Naive thymus-derived CD4-positive, alpha-beta T cell (primary cell): ENCODE data around the gene KRT6B. TPM values are rescaled to one million over a fixed set of nuclear protein-coding genes. Genes with fewer than 3 reads are reported as not detected.

Source experiments
- ATAC-seq: fragments of 150-1000 bp; cut with Tn5 transposase; 2 replicates; pipeline ENCODE4 v1.10.0; 2021; ENCODE audit warnings: mild to moderate bottlenecking, moderate library complexity
- CTCF ChIA-PET: fragments of 350-600 bp; sonication (Branson Sonifier 250); formaldehyde crosslinking; loops from one replicate; lab custom pipeline; 2021; ENCODE audit warnings: antibody characterized with exemption; lab: Charles Lee
- POLR2A ChIA-PET: fragments of 350-600 bp; sonication (Branson Sonifier 250); formaldehyde crosslinking; loops from one replicate; lab custom pipeline; 2021; ENCODE audit warnings: antibody characterized with exemption, inconsistent platforms; lab: Charles Lee
- DNase-seq, 9 donors: peaks; one replicate each; pipeline versions ENCODE4 v3.0.0 to v3.0.0-alpha.2; 2020 to 2022; ENCODE audit warnings: mixed read lengths in 1 of 9
- H3K27ac ChIP-seq: one replicate; pipeline ENCODE4 v1.7.0; 2013; ENCODE audit warnings: mild to moderate bottlenecking, low read depth, low read length, moderate library complexity
- H3K27me3 ChIP-seq, 2 donors: one replicate each; pipeline ENCODE4 v1.7.0; 2013; ENCODE audit warnings: low read length in 2 of 2, mild to moderate bottlenecking in 2 of 2, moderate library complexity in 2 of 2; ENCODE audit not compliant: control insufficient read depth in 2 of 2, insufficient read depth in 2 of 2
- H3K36me3 ChIP-seq, 3 experiments: 1 replicate in 2 of 3; 2 replicates in 1 of 3; pipeline ENCODE4 v1.7.0; 2013; ENCODE audit warnings: low read length in 3 of 3, mild to moderate bottlenecking in 3 of 3, moderate library complexity in 1 of 3; ENCODE audit not compliant: insufficient read depth in 3 of 3, control insufficient read depth in 2 of 3
- H3K4me1 ChIP-seq, 2 donors: one replicate each; pipeline ENCODE4 v1.7.0; 2013; ENCODE audit warnings: low read length in 2 of 2, mild to moderate bottlenecking in 2 of 2, moderate library complexity in 1 of 2; ENCODE audit not compliant: control insufficient read depth in 2 of 2, insufficient read depth in 2 of 2
- H3K4me3 ChIP-seq: 2 replicates; pipeline ENCODE4 v1.7.0; 2013; ENCODE audit warnings: mild to moderate bottlenecking, low read length
- H3K9me3 ChIP-seq, 3 experiments: 1 replicate in 2 of 3; 2 replicates in 1 of 3; pipeline ENCODE4 v1.7.0; 2013; ENCODE audit warnings: low read length in 3 of 3; ENCODE audit not compliant: control insufficient read depth in 2 of 3
- H3K27ac Mint-ChIP-seq, 9 donors: one replicate each; pipeline ENCODE4 v1.8.0; 2020 to 2022; ENCODE audit warnings: mixed read lengths in 9 of 9, mild to moderate bottlenecking in 8 of 9, moderate library complexity in 5 of 9, inconsistent platforms in 2 of 9
- H3K27me3 Mint-ChIP-seq, 5 donors: one replicate each; pipeline ENCODE4 v1.8.0; 2021 to 2022; ENCODE audit warnings: mixed read lengths in 5 of 5, mild to moderate bottlenecking in 1 of 5
- H3K36me3 Mint-ChIP-seq, 5 donors: one replicate each; pipeline ENCODE4 v1.8.0; 2020 to 2022; ENCODE audit warnings: mixed read lengths in 5 of 5, mild to moderate bottlenecking in 3 of 5, inconsistent platforms in 1 of 5
- H3K4me1 Mint-ChIP-seq, 7 donors: one replicate each; pipeline ENCODE4 v1.8.0; 2020 to 2022; ENCODE audit warnings: mixed read lengths in 7 of 7, mild to moderate bottlenecking in 3 of 7, inconsistent platforms in 1 of 7
- H3K4me3 Mint-ChIP-seq, 10 donors: one replicate each; pipeline ENCODE4 v1.8.0; 2020 to 2022; ENCODE audit warnings: mild to moderate bottlenecking in 10 of 10, mixed read lengths in 10 of 10, moderate library complexity in 6 of 10, inconsistent platforms in 2 of 10
- H3K9me3 Mint-ChIP-seq, 11 donors: one replicate each; pipeline ENCODE4 v1.8.0; 2020 to 2022; ENCODE audit warnings: mixed read lengths in 11 of 11, mild to moderate bottlenecking in 4 of 11, inconsistent platforms in 1 of 11, moderate library complexity in 1 of 11
- intact Hi-C, 2 donors: fragments of 100-400 bp; cut with micrococcal nuclease; formaldehyde crosslinking; loops; one replicate each; pipeline ENCODE4 v1.15.1; 2023
- polyA plus RNA-seq, 2 donors: library from polyadenylated mRNA; unstranded; fragments of 300-500 nt; fragmentation: Illumina TruSeq; gene quantifications; one replicate each; pipeline ENCODE4 v1.2.3, GENCODE V29; 2021
- total RNA-seq, 6 experiments: library from RNA in 5 of 6; stranded (reverse) in 5 of 6; gene quantifications; 1 replicate in 5 of 6; 2 replicates in 1 of 6; pipeline ENCODE4 v1.2.3 and lab custom pipeline; 2021 to 2026

Gene KRT6B
- total and polyA plus RNA-seq, 7 experiments from 2014 or later: not detected

- ATAC-seq: no peak
- no peaks in the 10 kb centered on the region for H3K36me3 ChIP-seq
- intact Hi-C loops: no loop called here
- H3K9me3 ChIP-seq: no peaks in the 10 kb centered on the region
- ChIA-PET POLR2A (no interaction called here), CTCF (interaction anchor here (0.5 kb wide), 1 partner anchor 18 kb away, joined by 3 read pairs; no protein-coding TSS in a partner anchor)
- no peaks in the 10 kb centered on the region for H3K27me3 ChIP-seq
- H3K36me3 Mint-ChIP-seq: no peaks in the 10 kb centered on the region
- H3K27ac ChIP-seq: no peak overlapping the region
- no peak for DNase-seq
- H3K27ac Mint-ChIP-seq: no peak overlapping the region
- peaks cover 0 to 2% (median 0%) of the 10 kb centered on the region in 7 donors for H3K4me1 Mint-ChIP-seq
- H3K4me1 ChIP-seq: no peaks in the 10 kb centered on the region
- no peak overlapping the region for H3K4me3 Mint-ChIP-seq
- H3K4me3 ChIP-seq: no peak overlapping the region
- H3K27me3 Mint-ChIP-seq: peaks cover 0 to 18% (median 5%) of the 10 kb centered on the region in 5 donors
- H3K9me3 Mint-ChIP-seq: peaks cover 0 to 3% (median 0%) of the 10 kb centered on the region in 11 donors
Measured at GRCh38 chr12:52398176-52398575, 53.8 kb downstream of the KRT6B start.

DNA sequence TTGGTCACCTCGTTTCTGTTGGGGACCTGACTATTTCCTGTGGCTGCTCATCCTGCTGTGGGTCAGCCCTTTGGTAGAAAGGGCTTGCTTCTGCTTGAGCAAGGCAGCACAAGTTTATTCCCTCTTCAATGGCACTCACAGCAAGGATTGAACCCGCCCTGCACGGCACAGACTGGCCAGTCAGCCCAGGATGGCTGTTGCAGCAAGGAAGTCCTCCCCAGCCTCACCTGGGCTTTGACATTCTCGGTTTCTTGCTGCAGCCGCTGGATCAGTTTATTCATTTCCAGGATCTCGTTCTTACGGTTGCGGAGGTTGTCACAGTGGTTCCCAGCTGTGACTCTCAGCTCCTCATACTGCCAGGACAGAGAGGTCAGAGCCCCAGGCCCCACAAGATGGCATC is 55.3 kb downstream of the KRT6B start:
- peaks cover 0 to 2% (median 0%) of the 10 kb centered on the region in 7 donors for H3K4me1 Mint-ChIP-seq
- H3K27ac Mint-ChIP-seq: no peak overlapping the region
- ATAC-seq (no peak), DNase-seq (no peak)
- Histone ChIP-seq H3K27me3 (no peaks in the 10 kb centered on the region), H3K4me1 (no peaks in the 10 kb centered on the region), H3K27ac (no peak overlapping the region), H3K9me3 (no peaks in the 10 kb centered on the region), H3K36me3 (no peaks in the 10 kb centered on the region), H3K4me3 (no peak overlapping the region)
- H3K27me3 Mint-ChIP-seq: peaks cover 0 to 16% (median 5%) of the 10 kb centered on the region in 5 donors
- ChIA-PET CTCF (interaction anchor here (1.0 kb wide), 1 partner anchor 483 kb away, joined by 3 read pairs; no protein-coding TSS in a partner anchor), POLR2A (no interaction called here)
- intact Hi-C loops: no loop called here
- H3K4me3 Mint-ChIP-seq: no peak overlapping the region
- peaks cover 0 to 3% (median 0%) of the 10 kb centered on the region in 11 donors for H3K9me3 Mint-ChIP-seq
- H3K36me3 Mint-ChIP-seq: no peaks in the 10 kb centered on the region

Other genes with a start within 250 kb of the KRT6B start
- gene KRT7, start 218.9 kb downstream of the KRT6B start, total RNA-seq: 10 to 100 TPM in 1 of 5 experiments, not detected in 4; 36.1 TPM
- gene KRT7, start 218.9 kb downstream of the KRT6B start, polyA plus RNA-seq: not detected
- 1 to 10 TPM in 1 of 5 experiments, under 1 TPM in 1, not detected in 3; 0.13 to 1.5 TPM for gene KRT86, start 177.5 kb downstream of the KRT6B start, total RNA-seq
- not detected for gene KRT86, start 177.5 kb downstream of the KRT6B start, polyA plus RNA-seq
- under 1 TPM in 2 of 5 experiments, not detected in 3; 0.15 to 0.21 TPM for gene KRT81, start 160.6 kb downstream of the KRT6B start, total RNA-seq
- not detected for gene KRT81, start 160.6 kb downstream of the KRT6B start, polyA plus RNA-seq
- gene KRT83, start 130.7 kb downstream of the KRT6B start, total RNA-seq: not detected
- gene KRT83, start 130.7 kb downstream of the KRT6B start, polyA plus RNA-seq: not detected
- gene KRT85, start 84.7 kb downstream of the KRT6B start, total RNA-seq: not detected
- not detected for gene KRT85, start 84.7 kb downstream of the KRT6B start, polyA plus RNA-seq
- gene KRT84, start 66.5 kb downstream of the KRT6B start, total RNA-seq: not detected
- not detected for gene KRT84, start 66.5 kb downstream of the KRT6B start, polyA plus RNA-seq
- gene KRT82, start 45.8 kb downstream of the KRT6B start, total RNA-seq: not detected
- gene KRT82, start 45.8 kb downstream of the KRT6B start, polyA plus RNA-seq: not detected
- not detected for gene KRT75, start 17.8 kb downstream of the KRT6B start, total RNA-seq
- gene KRT75, start 17.8 kb downstream of the KRT6B start, polyA plus RNA-seq: not detected
- gene KRT6C, start 21.7 kb upstream of the KRT6B start, total RNA-seq: not detected
- gene KRT6C, start 21.7 kb upstream of the KRT6B start, polyA plus RNA-seq: not detected
- not detected for gene KRT6A, start 41.1 kb upstream of the KRT6B start, total RNA-seq
- not detected for gene KRT6A, start 41.1 kb upstream of the KRT6B start, polyA plus RNA-seq
- under 1 TPM in 1 of 5 experiments, not detected in 4; 0.24 TPM for gene KRT5, start 68.2 kb upstream of the KRT6B start, total RNA-seq
- not detected for gene KRT5, start 68.2 kb upstream of the KRT6B start, polyA plus RNA-seq
- not detected for gene KRT71, start 101.0 kb upstream of the KRT6B start, total RNA-seq
- gene KRT71, start 101.0 kb upstream of the KRT6B start, polyA plus RNA-seq: not detected
- 1 to 10 TPM in 2 of 5 experiments, under 1 TPM in 2, not detected in 1; 0.12 to 1.2 (median 0.90) TPM for gene KRT74, start 121.7 kb upstream of the KRT6B start, total RNA-seq
- gene KRT74, start 121.7 kb upstream of the KRT6B start, polyA plus RNA-seq: not detected
- gene KRT72, start 149.3 kb upstream of the KRT6B start, total RNA-seq: 100 to 1,000 TPM in 3 of 5 experiments, 10 to 100 TPM in 1, 1 to 10 TPM in 1; 2.1 to 149 (median 104) TPM
- under 1 TPM in 1 of 2 donors, not detected in 1; 0.71 TPM for gene KRT72, start 149.3 kb upstream of the KRT6B start, polyA plus RNA-seq
- 10 to 100 TPM in 4 of 5 experiments, 1 to 10 TPM in 1; 1.0 to 96.4 (median 65.6) TPM for gene KRT73, start 166.4 kb upstream of the KRT6B start, total RNA-seq
- 10 to 100 TPM in 1 of 2 donors, 1 to 10 TPM in 1; 6.2 to 11.1 TPM for gene KRT73, start 166.4 kb upstream of the KRT6B start, polyA plus RNA-seq
- 1 to 10 TPM in 3 of 5 experiments, under 1 TPM in 1, not detected in 1; 0.29 to 2.3 (median 2.0) TPM for gene KRT2, start 200.1 kb upstream of the KRT6B start, total RNA-seq
- 1 to 10 TPM; 2.4 to 4.7 TPM for gene KRT2, start 200.1 kb upstream of the KRT6B start, polyA plus RNA-seq
- 1 to 10 TPM in 2 of 5 experiments, under 1 TPM in 1, not detected in 2; 0.27 to 5.6 (median 2.3) TPM for gene KRT1, start 228.3 kb upstream of the KRT6B start, total RNA-seq
- gene KRT1, start 228.3 kb upstream of the KRT6B start, polyA plus RNA-seq: 1 to 10 TPM; 5.2 to 9.4 TPM